ENCODE measurements around the gene PROSER3.

GRCh38 chr19:35776102-35776788 is 18.3 kb downstream of the PROSER3 start:
- no peak for TF ChIP-seq EZH2 (IDR thresholded peaks at IDR 0.05; ENCODE audit: low read length)
- TF ChIP-seq, protein P1, sequence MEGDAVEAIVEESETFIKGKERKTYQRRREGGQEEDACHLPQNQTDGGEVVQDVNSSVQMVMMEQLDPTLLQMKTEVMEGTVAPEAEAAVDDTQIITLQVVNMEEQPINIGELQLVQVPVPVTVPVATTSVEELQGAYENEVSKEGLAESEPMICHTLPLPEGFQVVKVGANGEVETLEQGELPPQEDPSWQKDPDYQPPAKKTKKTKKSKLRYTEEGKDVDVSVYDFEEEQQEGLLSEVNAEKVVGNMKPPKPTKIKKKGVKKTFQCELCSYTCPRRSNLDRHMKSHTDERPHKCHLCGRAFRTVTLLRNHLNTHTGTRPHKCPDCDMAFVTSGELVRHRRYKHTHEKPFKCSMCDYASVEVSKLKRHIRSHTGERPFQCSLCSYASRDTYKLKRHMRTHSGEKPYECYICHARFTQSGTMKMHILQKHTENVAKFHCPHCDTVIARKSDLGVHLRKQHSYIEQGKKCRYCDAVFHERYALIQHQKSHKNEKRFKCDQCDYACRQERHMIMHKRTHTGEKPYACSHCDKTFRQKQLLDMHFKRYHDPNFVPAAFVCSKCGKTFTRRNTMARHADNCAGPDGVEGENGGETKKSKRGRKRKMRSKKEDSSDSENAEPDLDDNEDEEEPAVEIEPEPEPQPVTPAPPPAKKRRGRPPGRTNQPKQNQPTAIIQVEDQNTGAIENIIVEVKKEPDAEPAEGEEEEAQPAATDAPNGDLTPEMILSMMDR (optimal IDR thresholded peaks at IDR 0.05 in 1 of 3, IDR thresholded peaks at IDR 0.05 in 1 of 3, conservative IDR thresholded peaks at IDR 0.05 in 1 of 3; ENCODE audit: extremely low read depth in 1 of 3, insufficient read depth in 2 of 3, low read length in 3 of 3), result no peak

Measured in keratinocyte (primary cell).